Stimulated activated naive B cell treated with anti-CD40 and anti-IgM and Interleukin-4, amounts not matched to agents 10 μg/mL and 1 μg/mL and 100 μg/mL, for 72 hours (primary cell): ENCODE measurements around the gene D2HGDH.

Experiments used
- ATAC-seq, 2 donors: fragments of 150-1000 bp; cut with Tn5 transposase; replicated peaks; 2 replicates each; pipeline ENCODE4 v1.10.0; 2021; ENCODE audit warnings: moderate library complexity in 1 of 2
- DNase-seq: peaks from one replicate; pipeline ENCODE4 v3.0.0; 2021
- H3K27ac Mint-ChIP-seq: one replicate; pipeline ENCODE4 v1.8.0; 2022; ENCODE audit warnings: mild to moderate bottlenecking, mixed read lengths
- H3K27me3 Mint-ChIP-seq, 2 donors: one replicate each; pipeline ENCODE4 v1.8.0; 2022; ENCODE audit warnings: mixed read lengths in 2 of 2
- H3K36me3 Mint-ChIP-seq, 2 donors: one replicate each; pipeline ENCODE4 v1.8.0; 2022; ENCODE audit warnings: mixed read lengths in 2 of 2, mild to moderate bottlenecking in 1 of 2
- H3K4me1 Mint-ChIP-seq, 2 donors: one replicate each; pipeline ENCODE4 v1.8.0; 2022; ENCODE audit warnings: mixed read lengths in 2 of 2, mild to moderate bottlenecking in 1 of 2
- H3K4me3 Mint-ChIP-seq, 2 donors: one replicate each; pipeline ENCODE4 v1.8.0; 2022; ENCODE audit warnings: mild to moderate bottlenecking in 2 of 2, mixed read lengths in 2 of 2, moderate library complexity in 1 of 2
- H3K9me3 Mint-ChIP-seq, 2 donors: one replicate each; pipeline ENCODE4 v1.8.0; 2022; ENCODE audit warnings: mixed read lengths in 2 of 2, mild to moderate bottlenecking in 1 of 2

Gene D2HGDH

GRCh38 chr2:241734467-241735208, at the start of gene D2HGDH:
Gene D2HGDH, plus strand, starts transcription at chr2:241734630. Its CDS starts 595 bp downstream, at chr2:241735225.
- Mint-ChIP-seq H3K27ac (peak within 1 kb of the TSS; percentile 89), H3K4me1 (peaks cover 42 to 55% of the 10 kb centered on the region in 2 donors), H3K27me3 (no peaks in the 10 kb centered on the region), H3K4me3 (peak within 1 kb of the TSS; percentile 85 to 86), H3K36me3 (peaks cover 20 to 34% of the 10 kb centered on the region in 2 donors), H3K9me3 (peaks cover 3 to 8% of the 10 kb centered on the region in 2 donors)
- ATAC-seq = peak; percentile 83 to 92
- peak; percentile 81 for DNase-seq

- peak; percentile 24 to 35 for ATAC-seq
- H3K27ac Mint-ChIP-seq = peak overlapping the region; percentile 99
- peaks cover 24 to 34% of the 10 kb centered on the region in 2 donors for H3K36me3 Mint-ChIP-seq
- no peak for DNase-seq
- H3K27me3 Mint-ChIP-seq = no peaks in the 10 kb centered on the region
- H3K4me3 Mint-ChIP-seq = peak overlapping the region; percentile 89 to 95
- H3K9me3 Mint-ChIP-seq = no peaks in the 10 kb centered on the region
- peaks cover 17 to 35% of the 10 kb centered on the region in 2 donors for H3K4me1 Mint-ChIP-seq
Measured at GRCh38 chr2:241686324-241686649, 48.1 kb upstream of the D2HGDH start.

- peak within 1 kb of the TSS; percentile 89 to 95 for H3K4me3 Mint-ChIP-seq
- no peaks in the 10 kb centered on the region for H3K27me3 Mint-ChIP-seq
- H3K4me1 Mint-ChIP-seq = peaks cover 17 to 31% of the 10 kb centered on the region in 2 donors
- peaks cover 19 to 28% of the 10 kb centered on the region in 2 donors for H3K36me3 Mint-ChIP-seq
- DNase-seq (peak; percentile 95), ATAC-seq (peak; percentile 95 to 97)
- H3K9me3 Mint-ChIP-seq = no peaks in the 10 kb centered on the region
- H3K27ac Mint-ChIP-seq = peak within 1 kb of the TSS; percentile 99
Measured at GRCh38 chr2:241686650-241687425, 47.6 kb upstream of the D2HGDH start, which contains the start of gene DTYMK. Gene DTYMK, minus strand, starts transcription at chr2:241686815. Its CDS starts 32 bp downstream, at chr2:241686783.

GRCh38 chr2:241689306-241689705, 45.1 kb upstream of the D2HGDH start:
- no peak for ATAC-seq

GRCh38 chr2:241690202-241690717, 44.2 kb upstream of the D2HGDH start:
- DNase-seq (no peak), ATAC-seq (no peak)
- Mint-ChIP-seq H3K9me3 (no peaks in the 10 kb centered on the region), H3K4me3 (no peak overlapping the region), H3K27me3 (no peaks in the 10 kb centered on the region), H3K27ac (no peak overlapping the region), H3K4me1 (peaks cover 17 to 19% of the 10 kb centered on the region in 2 donors), H3K36me3 (peaks cover 17 to 24% of the 10 kb centered on the region in 2 donors)

More at GRCh38 chr2:241689306-241689705, 45.1 kb upstream of the D2HGDH start:
- Mint-ChIP-seq H3K4me1 (peaks cover 14 to 23% of the 10 kb centered on the region in 2 donors), H3K9me3 (no peaks in the 10 kb centered on the region), H3K4me3 (peak overlapping the region in 1 of 2 donors; percentile 32), H3K27me3 (no peaks in the 10 kb centered on the region), H3K36me3 (peaks cover 18 to 25% of the 10 kb centered on the region in 2 donors), H3K27ac (peak overlapping the region; percentile 37)
- DNase-seq = no peak

- H3K27me3 Mint-ChIP-seq = no peaks in the 10 kb centered on the region
- no peaks in the 10 kb centered on the region for H3K9me3 Mint-ChIP-seq
- peak overlapping the region; percentile 73 for H3K27ac Mint-ChIP-seq
- H3K4me3 Mint-ChIP-seq = no peak overlapping the region
- H3K36me3 Mint-ChIP-seq = peaks cover 21 to 36% of the 10 kb centered on the region in 2 donors
- ATAC-seq (no peak), DNase-seq (no peak)
- peaks cover 13 to 15% of the 10 kb centered on the region in 2 donors for H3K4me1 Mint-ChIP-seq
Measured at GRCh38 chr2:241692448-241692847, 42.0 kb upstream of the D2HGDH start.

- no peaks in the 10 kb centered on the region for H3K27me3 Mint-ChIP-seq
- peaks cover 5 to 18% of the 10 kb centered on the region in 2 donors for H3K4me1 Mint-ChIP-seq
- ATAC-seq (no peak), DNase-seq (no peak)
- no peaks in the 10 kb centered on the region for H3K9me3 Mint-ChIP-seq
- no peak overlapping the region for H3K4me3 Mint-ChIP-seq
- peak overlapping the region; percentile 76 for H3K27ac Mint-ChIP-seq
- peaks cover 19 to 28% of the 10 kb centered on the region in 2 donors for H3K36me3 Mint-ChIP-seq
Measured at GRCh38 chr2:241695651-241696050, 38.8 kb upstream of the D2HGDH start.

- H3K9me3 Mint-ChIP-seq = no peaks in the 10 kb centered on the region
- H3K27me3 Mint-ChIP-seq = no peaks in the 10 kb centered on the region
- DNase-seq = no peak
- H3K36me3 Mint-ChIP-seq = peaks cover 23 to 32% of the 10 kb centered on the region in 2 donors
- peaks cover 17 to 45% of the 10 kb centered on the region in 2 donors for H3K4me1 Mint-ChIP-seq
- H3K4me3 Mint-ChIP-seq = peak overlapping the region; percentile 87 to 97
- ATAC-seq = no peak
- H3K27ac Mint-ChIP-seq = peak overlapping the region; percentile 99
Measured at GRCh38 chr2:241701149-241701398, 33.4 kb upstream of the D2HGDH start.

GRCh38 chr2:241701399-241702154, 32.9 kb upstream of the D2HGDH start, which contains the start of gene ING5:
Gene ING5, plus strand, starts transcription at chr2:241702039. Its CDS starts 27 bp downstream, at chr2:241702066.
- DNase-seq (peak; percentile 94), ATAC-seq (peak; percentile 73 to 74)
- peaks cover 28 to 32% of the 10 kb centered on the region in 2 donors for H3K36me3 Mint-ChIP-seq
- peaks cover 0 to under 1% of the 10 kb centered on the region in 2 donors for H3K9me3 Mint-ChIP-seq
- H3K4me3 Mint-ChIP-seq = peak within 1 kb of the TSS; percentile 87 to 97
- H3K27ac Mint-ChIP-seq = peak within 1 kb of the TSS; percentile 99
- H3K27me3 Mint-ChIP-seq = no peaks in the 10 kb centered on the region
- H3K4me1 Mint-ChIP-seq = peaks cover 17 to 45% of the 10 kb centered on the region in 2 donors

- H3K36me3 Mint-ChIP-seq = peaks cover 33 to 39% of the 10 kb centered on the region in 2 donors
- H3K4me3 Mint-ChIP-seq = peak overlapping the region; percentile 87 to 88
- no peaks in the 10 kb centered on the region for H3K27me3 Mint-ChIP-seq
- peaks cover 0 to 2% of the 10 kb centered on the region in 2 donors for H3K9me3 Mint-ChIP-seq
- H3K27ac Mint-ChIP-seq = peak overlapping the region; percentile 99
- peak; percentile 71 to 73 for ATAC-seq
- peak; percentile 91 for DNase-seq
- peaks cover 17 to 45% of the 10 kb centered on the region in 2 donors for H3K4me1 Mint-ChIP-seq
Measured at GRCh38 chr2:241702155-241703031, 32.0 kb upstream of the D2HGDH start.

- no peak for DNase-seq
- Mint-ChIP-seq H3K36me3 (peaks cover 37 to 46% of the 10 kb centered on the region in 2 donors), H3K9me3 (peaks cover 0 to 2% of the 10 kb centered on the region in 2 donors), H3K4me3 (peak overlapping the region; percentile 87 to 88), H3K27ac (peak overlapping the region; percentile 95), H3K27me3 (no peaks in the 10 kb centered on the region), H3K4me1 (peaks cover 17 to 42% of the 10 kb centered on the region in 2 donors)
- ATAC-seq = no peak
Measured at GRCh38 chr2:241703032-241703604, 31.3 kb upstream of the D2HGDH start.

GRCh38 chr2:241706537-241706936, 27.9 kb upstream of the D2HGDH start:
- H3K4me3 Mint-ChIP-seq = no peak overlapping the region
- peaks cover 0 to 2% of the 10 kb centered on the region in 2 donors for H3K9me3 Mint-ChIP-seq
- peaks cover 48 to 66% of the 10 kb centered on the region in 2 donors for H3K36me3 Mint-ChIP-seq
- no peak for DNase-seq
- peaks cover 12 to 26% of the 10 kb centered on the region in 2 donors for H3K4me1 Mint-ChIP-seq
- no peak overlapping the region for H3K27ac Mint-ChIP-seq
- no peak for ATAC-seq
- H3K27me3 Mint-ChIP-seq = no peaks in the 10 kb centered on the region

GRCh38 chr2:241708879-241709278, 25.6 kb upstream of the D2HGDH start:
- Mint-ChIP-seq H3K9me3 (peaks cover 0 to 2% of the 10 kb centered on the region in 2 donors), H3K4me3 (no peak overlapping the region), H3K27me3 (no peaks in the 10 kb centered on the region), H3K27ac (no peak overlapping the region), H3K36me3 (peaks cover 46 to 61% of the 10 kb centered on the region in 2 donors), H3K4me1 (peaks cover 2 to 13% of the 10 kb centered on the region in 2 donors)
- DNase-seq = no peak
- no peak for ATAC-seq
